ENCODE results near the gene INPP4B.

GRCh38 chr4:142858965-142859364, 12.9 kb upstream of the INPP4B start:
- TF ChIP-seq, protein P1, sequence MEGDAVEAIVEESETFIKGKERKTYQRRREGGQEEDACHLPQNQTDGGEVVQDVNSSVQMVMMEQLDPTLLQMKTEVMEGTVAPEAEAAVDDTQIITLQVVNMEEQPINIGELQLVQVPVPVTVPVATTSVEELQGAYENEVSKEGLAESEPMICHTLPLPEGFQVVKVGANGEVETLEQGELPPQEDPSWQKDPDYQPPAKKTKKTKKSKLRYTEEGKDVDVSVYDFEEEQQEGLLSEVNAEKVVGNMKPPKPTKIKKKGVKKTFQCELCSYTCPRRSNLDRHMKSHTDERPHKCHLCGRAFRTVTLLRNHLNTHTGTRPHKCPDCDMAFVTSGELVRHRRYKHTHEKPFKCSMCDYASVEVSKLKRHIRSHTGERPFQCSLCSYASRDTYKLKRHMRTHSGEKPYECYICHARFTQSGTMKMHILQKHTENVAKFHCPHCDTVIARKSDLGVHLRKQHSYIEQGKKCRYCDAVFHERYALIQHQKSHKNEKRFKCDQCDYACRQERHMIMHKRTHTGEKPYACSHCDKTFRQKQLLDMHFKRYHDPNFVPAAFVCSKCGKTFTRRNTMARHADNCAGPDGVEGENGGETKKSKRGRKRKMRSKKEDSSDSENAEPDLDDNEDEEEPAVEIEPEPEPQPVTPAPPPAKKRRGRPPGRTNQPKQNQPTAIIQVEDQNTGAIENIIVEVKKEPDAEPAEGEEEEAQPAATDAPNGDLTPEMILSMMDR (IDR thresholded peaks at IDR 0.05) = no peak
- TF ChIP-seq POLR2A (IDR thresholded peaks at IDR 0.05) = no peak

Data from testis (tissue), 2 donors.